ENCODE data around the gene SLIT3. TPM values are rescaled to one million over a fixed set of nuclear protein-coding genes. Genes with fewer than 3 reads are reported as not detected.

SLIT3 gene
- total and polyA plus RNA-seq, 2 experiments from 2014 or later: 0.59 to 0.71 TPM

GRCh38 chr5:169344629-169345028, 43.7 kb upstream of the SLIT3 start:
- ATAC-seq (no peak), DNase-seq (ENCODE audit: low spot score) (no peak)
- no peaks in the 10 kb centered on the region for H3K27me3 ChIP-seq (ENCODE audit: insufficient read depth)
- H3K9me3 Mint-ChIP-seq: no peaks in the 10 kb centered on the region
- no peaks in the 10 kb centered on the region for H3K79me2 ChIP-seq (replicated peaks; ENCODE audit: insufficient read depth)
- H3K4me1 ChIP-seq (ENCODE audit: insufficient read depth): no peaks in the 10 kb centered on the region
- no peak overlapping the region for H3K4me2 ChIP-seq
- no peaks in the 10 kb centered on the region for H4K20me1 ChIP-seq (replicated peaks; ENCODE audit: insufficient read depth)
- no peak overlapping the region for H3K27ac ChIP-seq (ENCODE audit: low read depth)
- no peaks in the 10 kb centered on the region for H3K36me3 ChIP-seq (ENCODE audit: insufficient read depth)
- no peaks in the 10 kb centered on the region for H3K27me3 Mint-ChIP-seq (ENCODE audit: insufficient read depth, low read depth, poor library complexity)
- no peaks in the 10 kb centered on the region for H3F3A ChIP-seq (replicated peaks; ENCODE audit: low read depth)
- H3K4me3 ChIP-seq: no peak overlapping the region
- no peak overlapping the region for H3K27ac Mint-ChIP-seq
- no peaks in the 10 kb centered on the region for H3K36me3 Mint-ChIP-seq (ENCODE audit: low read depth)
- no peak overlapping the region for H2AFZ ChIP-seq
- H3K9me2 ChIP-seq (ENCODE audit: insufficient read depth): no peaks in the 10 kb centered on the region
- TF ChIP-seq, protein P1, sequence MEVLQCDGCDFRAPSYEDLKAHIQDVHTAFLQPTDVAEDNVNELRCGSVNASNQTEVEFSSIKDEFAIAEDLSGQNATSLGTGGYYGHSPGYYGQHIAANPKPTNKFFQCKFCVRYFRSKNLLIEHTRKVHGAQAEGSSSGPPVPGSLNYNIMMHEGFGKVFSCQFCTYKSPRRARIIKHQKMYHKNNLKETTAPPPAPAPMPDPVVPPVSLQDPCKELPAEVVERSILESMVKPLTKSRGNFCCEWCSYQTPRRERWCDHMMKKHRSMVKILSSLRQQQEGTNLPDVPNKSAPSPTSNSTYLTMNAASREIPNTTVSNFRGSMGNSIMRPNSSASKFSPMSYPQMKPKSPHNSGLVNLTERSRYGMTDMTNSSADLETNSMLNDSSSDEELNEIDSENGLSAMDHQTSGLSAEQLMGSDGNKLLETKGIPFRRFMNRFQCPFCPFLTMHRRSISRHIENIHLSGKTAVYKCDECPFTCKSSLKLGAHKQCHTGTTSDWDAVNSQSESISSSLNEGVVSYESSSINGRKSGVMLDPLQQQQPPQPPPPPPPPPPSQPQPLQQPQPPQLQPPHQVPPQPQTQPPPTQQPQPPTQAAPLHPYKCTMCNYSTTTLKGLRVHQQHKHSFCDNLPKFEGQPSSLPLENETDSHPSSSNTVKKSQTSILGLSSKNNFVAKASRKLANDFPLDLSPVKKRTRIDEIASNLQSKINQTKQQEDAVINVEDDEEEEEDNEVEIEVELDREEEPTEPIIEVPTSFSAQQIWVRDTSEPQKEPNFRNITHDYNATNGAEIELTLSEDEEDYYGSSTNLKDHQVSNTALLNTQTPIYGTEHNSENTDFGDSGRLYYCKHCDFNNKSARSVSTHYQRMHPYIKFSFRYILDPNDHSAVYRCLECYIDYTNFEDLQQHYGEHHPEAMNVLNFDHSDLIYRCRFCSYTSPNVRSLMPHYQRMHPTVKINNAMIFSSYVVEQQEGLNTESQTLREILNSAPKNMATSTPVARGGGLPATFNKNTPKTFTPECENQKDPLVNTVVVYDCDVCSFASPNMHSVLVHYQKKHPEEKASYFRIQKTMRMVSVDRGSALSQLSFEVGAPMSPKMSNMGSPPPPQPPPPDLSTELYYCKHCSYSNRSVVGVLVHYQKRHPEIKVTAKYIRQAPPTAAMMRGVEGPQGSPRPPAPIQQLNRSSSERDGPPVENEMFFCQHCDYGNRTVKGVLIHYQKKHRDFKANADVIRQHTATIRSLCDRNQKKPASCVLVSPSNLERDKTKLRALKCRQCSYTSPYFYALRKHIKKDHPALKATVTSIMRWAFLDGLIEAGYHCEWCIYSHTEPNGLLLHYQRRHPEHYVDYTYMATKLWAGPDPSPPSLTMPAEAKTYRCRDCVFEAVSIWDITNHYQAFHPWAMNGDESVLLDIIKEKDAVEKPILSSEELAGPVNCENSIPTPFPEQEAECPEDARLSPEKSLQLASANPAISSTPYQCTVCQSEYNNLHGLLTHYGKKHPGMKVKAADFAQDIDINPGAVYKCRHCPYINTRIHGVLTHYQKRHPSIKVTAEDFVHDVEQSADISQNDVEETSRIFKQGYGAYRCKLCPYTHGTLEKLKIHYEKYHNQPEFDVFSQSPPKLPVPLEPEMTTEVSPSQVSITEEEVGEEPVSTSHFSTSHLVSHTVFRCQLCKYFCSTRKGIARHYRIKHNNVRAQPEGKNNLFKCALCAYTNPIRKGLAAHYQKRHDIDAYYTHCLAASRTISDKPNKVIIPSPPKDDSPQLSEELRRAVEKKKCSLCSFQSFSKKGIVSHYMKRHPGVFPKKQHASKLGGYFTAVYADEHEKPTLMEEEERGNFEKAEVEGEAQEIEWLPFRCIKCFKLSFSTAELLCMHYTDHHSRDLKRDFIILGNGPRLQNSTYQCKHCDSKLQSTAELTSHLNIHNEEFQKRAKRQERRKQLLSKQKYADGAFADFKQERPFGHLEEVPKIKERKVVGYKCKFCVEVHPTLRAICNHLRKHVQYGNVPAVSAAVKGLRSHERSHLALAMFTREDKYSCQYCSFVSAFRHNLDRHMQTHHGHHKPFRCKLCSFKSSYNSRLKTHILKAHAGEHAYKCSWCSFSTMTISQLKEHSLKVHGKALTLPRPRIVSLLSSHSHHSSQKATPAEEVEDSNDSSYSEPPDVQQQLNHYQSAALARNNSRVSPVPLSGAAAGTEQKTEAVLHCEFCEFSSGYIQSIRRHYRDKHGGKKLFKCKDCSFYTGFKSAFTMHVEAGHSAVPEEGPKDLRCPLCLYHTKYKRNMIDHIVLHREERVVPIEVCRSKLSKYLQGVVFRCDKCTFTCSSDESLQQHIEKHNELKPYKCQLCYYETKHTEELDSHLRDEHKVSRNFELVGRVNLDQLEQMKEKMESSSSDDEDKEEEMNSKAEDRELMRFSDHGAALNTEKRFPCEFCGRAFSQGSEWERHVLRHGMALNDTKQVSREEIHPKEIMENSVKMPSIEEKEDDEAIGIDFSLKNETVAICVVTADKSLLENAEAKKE (CRISPR knock-in tag; IDR thresholded peaks at IDR 0.05): no peak
- TF ChIP-seq JUNB (IDR thresholded peaks at IDR 0.05; ENCODE audit: unreplicated experiment): no peak
- TF ChIP-seq, protein P2, sequence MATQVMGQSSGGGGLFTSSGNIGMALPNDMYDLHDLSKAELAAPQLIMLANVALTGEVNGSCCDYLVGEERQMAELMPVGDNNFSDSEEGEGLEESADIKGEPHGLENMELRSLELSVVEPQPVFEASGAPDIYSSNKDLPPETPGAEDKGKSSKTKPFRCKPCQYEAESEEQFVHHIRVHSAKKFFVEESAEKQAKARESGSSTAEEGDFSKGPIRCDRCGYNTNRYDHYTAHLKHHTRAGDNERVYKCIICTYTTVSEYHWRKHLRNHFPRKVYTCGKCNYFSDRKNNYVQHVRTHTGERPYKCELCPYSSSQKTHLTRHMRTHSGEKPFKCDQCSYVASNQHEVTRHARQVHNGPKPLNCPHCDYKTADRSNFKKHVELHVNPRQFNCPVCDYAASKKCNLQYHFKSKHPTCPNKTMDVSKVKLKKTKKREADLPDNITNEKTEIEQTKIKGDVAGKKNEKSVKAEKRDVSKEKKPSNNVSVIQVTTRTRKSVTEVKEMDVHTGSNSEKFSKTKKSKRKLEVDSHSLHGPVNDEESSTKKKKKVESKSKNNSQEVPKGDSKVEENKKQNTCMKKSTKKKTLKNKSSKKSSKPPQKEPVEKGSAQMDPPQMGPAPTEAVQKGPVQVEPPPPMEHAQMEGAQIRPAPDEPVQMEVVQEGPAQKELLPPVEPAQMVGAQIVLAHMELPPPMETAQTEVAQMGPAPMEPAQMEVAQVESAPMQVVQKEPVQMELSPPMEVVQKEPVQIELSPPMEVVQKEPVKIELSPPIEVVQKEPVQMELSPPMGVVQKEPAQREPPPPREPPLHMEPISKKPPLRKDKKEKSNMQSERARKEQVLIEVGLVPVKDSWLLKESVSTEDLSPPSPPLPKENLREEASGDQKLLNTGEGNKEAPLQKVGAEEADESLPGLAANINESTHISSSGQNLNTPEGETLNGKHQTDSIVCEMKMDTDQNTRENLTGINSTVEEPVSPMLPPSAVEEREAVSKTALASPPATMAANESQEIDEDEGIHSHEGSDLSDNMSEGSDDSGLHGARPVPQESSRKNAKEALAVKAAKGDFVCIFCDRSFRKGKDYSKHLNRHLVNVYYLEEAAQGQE (IDR thresholded peaks at IDR 0.05; ENCODE audit: unreplicated experiment): no peak
- TF ChIP-seq ZNF114 (CRISPR knock-in tag; IDR thresholded peaks at IDR 0.05): no peak
- TF ChIP-seq CTCF (conservative IDR thresholded peaks at IDR 0.05; ENCODE audit: low read depth in 2 of 2): no peak
- no peak for TF ChIP-seq EZH2 (IDR thresholded peaks at IDR 0.05; ENCODE audit: low read depth, unreplicated experiment)
- TF ChIP-seq EZH2phosphoT487 (IDR thresholded peaks at IDR 0.05; ENCODE audit: unreplicated experiment): no peak
- no peak for TF ChIP-seq STAT1 (IDR thresholded peaks at IDR 0.05; ENCODE audit: unreplicated experiment)
- no peak for TF ChIP-seq POLR2AphosphoS5 (IDR thresholded peaks at IDR 0.05; ENCODE audit: low read depth)
- H3K4me3 Mint-ChIP-seq: no peak overlapping the region
- no peaks in the 10 kb centered on the region for H3K4me1 Mint-ChIP-seq

Data from GM23338 (cell line).